GM21423 (cell line): ENCODE results near the gene PHLDB2.

Experiments used
- ATAC-seq: cut with Tn5 transposase; IDR thresholded peaks from one replicate; pipeline ENCODE4 v1.9.1; 2021; ENCODE audit warnings: mild to moderate bottlenecking, moderate library complexity; ENCODE audit not compliant: unreplicated experiment

The PHLDB2 gene

GRCh38 chr3:111850537-111850936 is 8.5 kb upstream of the PHLDB2 start:
- ATAC-seq = no peak

- no peak for ATAC-seq
These were observed 7.5 kb upstream of the PHLDB2 start for GRCh38 chr3:111851511-111851954.

GRCh38 chr3:111852540-111852939 is 6.5 kb upstream of the PHLDB2 start:
- ATAC-seq = no peak

GRCh38 chr3:111853068-111853467 is 6.0 kb upstream of the PHLDB2 start:
- no peak for ATAC-seq

GRCh38 chr3:111854990-111855389 is 4.1 kb upstream of the PHLDB2 start:
- no peak for ATAC-seq

- ATAC-seq = no peak
These were observed 2.6 kb upstream of the PHLDB2 start for GRCh38 chr3:111856501-111856900.

- no peak for ATAC-seq
These were observed 1.6 kb upstream of the PHLDB2 start for GRCh38 chr3:111857474-111857873.

- ATAC-seq = no peak
These were observed 423 bp upstream of the PHLDB2 start for GRCh38 chr3:111858642-111859041.

- ATAC-seq = peak; percentile 89
These were observed 1.2 kb downstream of the PHLDB2 start for GRCh38 chr3:111859974-111860859.

- no peak for ATAC-seq
These were observed 2.3 kb downstream of the PHLDB2 start for GRCh38 chr3:111861391-111861790.

- ATAC-seq = no peak
These were observed 3.4 kb downstream of the PHLDB2 start for GRCh38 chr3:111862415-111862814.

GRCh38 chr3:111862974-111863373 is 3.9 kb downstream of the PHLDB2 start:
- no peak for ATAC-seq

GRCh38 chr3:111863942-111864694 is 5.1 kb downstream of the PHLDB2 start:
- ATAC-seq = no peak

- ATAC-seq = no peak
These were observed 6.0 kb downstream of the PHLDB2 start for GRCh38 chr3:111864821-111865656.

- no peak for ATAC-seq
These were observed 8.9 kb downstream of the PHLDB2 start for GRCh38 chr3:111867889-111868426.

- no peak for ATAC-seq
These were observed 11.6 kb downstream of the PHLDB2 start for GRCh38 chr3:111870620-111871019.

GRCh38 chr3:111871809-111872623 is 13.0 kb downstream of the PHLDB2 start:
- ATAC-seq = no peak

- ATAC-seq = no peak
These were observed 13.9 kb downstream of the PHLDB2 start for GRCh38 chr3:111872979-111873378.

GRCh38 chr3:111874177-111874820 is 15.2 kb downstream of the PHLDB2 start:
- no peak for ATAC-seq
